Measurements from ENCODE around the gene MED29.

Gene MED29

GRCh38 chr19:39417463-39418181 is 26.4 kb downstream of the MED29 start:
- TF ChIP-seq REST (IDR thresholded peaks at IDR 0.05; ENCODE audit: insufficient read depth in 1 of 2, low read depth in 2 of 2, low read length in 2 of 2) (no peak), SIN3A (IDR thresholded peaks at IDR 0.05; ENCODE audit: borderline replicate concordance, insufficient read depth, low read length) (no peak), FOXP2 (optimal IDR thresholded peaks at IDR 0.05; ENCODE audit: borderline replicate concordance, extremely low read depth, extremely low read length, insufficient read depth) (no peak), TAF1 (IDR thresholded peaks at IDR 0.05; ENCODE audit: borderline replicate concordance, insufficient read depth, low read length) (no peak), POLR2AphosphoS5 (IDR thresholded peaks at IDR 0.05; ENCODE audit: low read depth, low read length) (no peak)

- TF ChIP-seq POLR2AphosphoS5 (IDR thresholded peaks at IDR 0.05; ENCODE audit: low read depth, low read length) (no peak), SIN3A (IDR thresholded peaks at IDR 0.05; ENCODE audit: borderline replicate concordance, insufficient read depth, low read length) (no peak), FOXP2 (optimal IDR thresholded peaks at IDR 0.05; ENCODE audit: borderline replicate concordance, extremely low read depth, extremely low read length, insufficient read depth) (no peak), REST (IDR thresholded peaks at IDR 0.05; ENCODE audit: insufficient read depth in 1 of 2, low read depth in 2 of 2, low read length in 2 of 2) (no peak), TAF1 (IDR thresholded peaks at IDR 0.05; ENCODE audit: borderline replicate concordance, insufficient read depth, low read length) (no peak)
These were observed 27.8 kb downstream of the MED29 start for GRCh38 chr19:39419003-39419402.

GRCh38 chr19:39420769-39421168 is 29.6 kb downstream of the MED29 start:
- TF ChIP-seq SIN3A (IDR thresholded peaks at IDR 0.05; ENCODE audit: borderline replicate concordance, insufficient read depth, low read length) (no peak), POLR2AphosphoS5 (IDR thresholded peaks at IDR 0.05; ENCODE audit: low read depth, low read length) (no peak), TAF1 (IDR thresholded peaks at IDR 0.05; ENCODE audit: borderline replicate concordance, insufficient read depth, low read length) (no peak)

GRCh38 chr19:39422020-39422419 is 30.8 kb downstream of the MED29 start:
- no peak for TF ChIP-seq SIN3A (IDR thresholded peaks at IDR 0.05; ENCODE audit: borderline replicate concordance, insufficient read depth, low read length)
- no peak for TF ChIP-seq REST (IDR thresholded peaks at IDR 0.05; ENCODE audit: insufficient read depth in 1 of 2, low read depth in 2 of 2, low read length in 2 of 2)
- no peak for TF ChIP-seq TAF1 (IDR thresholded peaks at IDR 0.05; ENCODE audit: borderline replicate concordance, insufficient read depth, low read length)
- TF ChIP-seq FOXP2 (optimal IDR thresholded peaks at IDR 0.05; ENCODE audit: borderline replicate concordance, extremely low read depth, extremely low read length, insufficient read depth), result no peak
- TF ChIP-seq POLR2AphosphoS5 (IDR thresholded peaks at IDR 0.05; ENCODE audit: low read depth, low read length), result no peak

- no peak for TF ChIP-seq POLR2AphosphoS5 (IDR thresholded peaks at IDR 0.05; ENCODE audit: low read depth, low read length)
- TF ChIP-seq SIN3A (IDR thresholded peaks at IDR 0.05; ENCODE audit: borderline replicate concordance, insufficient read depth, low read length), result no peak
- no peak for TF ChIP-seq REST (IDR thresholded peaks at IDR 0.05; ENCODE audit: insufficient read depth in 1 of 2, low read depth in 2 of 2, low read length in 2 of 2)
- TF ChIP-seq TAF1 (IDR thresholded peaks at IDR 0.05; ENCODE audit: borderline replicate concordance, insufficient read depth, low read length), result no peak
- TF ChIP-seq FOXP2 (optimal IDR thresholded peaks at IDR 0.05; ENCODE audit: borderline replicate concordance, extremely low read depth, extremely low read length, insufficient read depth), result no peak
These were observed 32.3 kb downstream of the MED29 start for GRCh38 chr19:39423258-39424086.
